SH-SY5Y (cell line): ENCODE measurements around the gene TEAD3.

Source experiments
- GATA2 ChIP-seq: IDR thresholded peaks from 2 replicates; pipeline ENCODE4 v1.6.1; 2011; ENCODE audit warnings: mild to moderate bottlenecking, low read depth, low read length
- GATA3 ChIP-seq: IDR thresholded peaks from 2 replicates; pipeline ENCODE4 v1.6.1; 2011; ENCODE audit warnings: low read depth, mild to moderate bottlenecking, low read length, moderate library complexity

The TEAD3 gene

DNA sequence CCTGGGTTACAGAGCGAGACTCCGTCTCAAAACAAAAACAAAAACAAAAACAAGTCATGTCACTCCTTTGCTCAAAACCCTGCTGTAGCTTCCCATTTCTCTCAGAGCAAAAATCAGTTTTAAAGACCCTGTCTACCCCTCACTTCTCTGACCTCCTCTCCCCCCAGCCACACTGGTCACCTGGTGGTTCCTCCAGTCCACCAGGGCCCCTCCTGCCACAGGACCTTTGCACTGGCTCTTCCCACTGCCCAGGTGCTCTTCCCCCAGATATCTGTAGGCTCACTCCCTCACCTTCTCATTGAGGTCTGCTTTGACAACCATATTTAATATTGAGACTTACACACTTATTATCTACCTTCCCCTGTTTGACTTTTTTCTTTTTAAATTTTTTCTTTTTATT is 4.9 kb upstream of the TEAD3 start:
- TF ChIP-seq GATA3 (no peak), GATA2 (no peak)

DNA sequence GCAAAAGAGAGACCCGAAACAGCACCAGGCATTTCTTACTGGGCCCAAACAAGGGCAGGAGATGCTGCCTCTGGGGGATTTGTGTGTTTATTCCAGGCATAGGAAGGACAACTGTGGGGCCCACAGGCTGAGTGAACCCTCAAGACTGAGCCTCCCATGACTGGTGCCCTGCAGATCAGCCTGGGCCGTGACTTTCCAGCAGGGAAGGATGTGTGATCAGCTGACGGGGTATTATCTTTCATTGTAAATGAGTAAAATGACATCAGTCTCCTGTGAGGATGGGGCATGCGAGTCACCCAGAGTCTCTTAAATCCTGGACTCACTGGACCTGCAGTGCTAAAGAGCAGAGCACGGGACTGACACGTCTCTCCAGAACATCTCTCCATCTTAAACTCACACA is 3.9 kb upstream of the TEAD3 start:
- TF ChIP-seq GATA2 (no peak), GATA3 (no peak)

DNA sequence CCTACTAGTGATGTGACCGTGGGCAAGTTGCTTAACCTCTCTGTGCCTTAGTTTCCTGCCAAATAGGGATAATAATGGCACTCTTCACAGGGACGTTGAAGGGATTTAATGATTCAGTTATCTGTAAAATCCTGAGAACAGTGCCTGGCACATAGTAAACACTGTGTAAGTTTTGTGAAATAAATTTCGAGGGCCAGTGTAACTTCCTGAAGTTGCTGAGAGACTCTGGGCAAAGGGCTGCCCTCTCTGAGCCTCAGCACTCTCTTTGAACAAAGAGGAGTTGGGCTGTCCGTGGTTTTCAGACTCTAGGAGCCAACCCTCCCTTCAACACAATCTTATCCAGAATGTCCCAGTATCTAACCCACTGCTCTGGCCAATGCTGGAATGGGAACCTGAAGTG is 2.5 kb upstream of the TEAD3 start:
- no peak for TF ChIP-seq GATA2
- TF ChIP-seq GATA3: no peak

DNA sequence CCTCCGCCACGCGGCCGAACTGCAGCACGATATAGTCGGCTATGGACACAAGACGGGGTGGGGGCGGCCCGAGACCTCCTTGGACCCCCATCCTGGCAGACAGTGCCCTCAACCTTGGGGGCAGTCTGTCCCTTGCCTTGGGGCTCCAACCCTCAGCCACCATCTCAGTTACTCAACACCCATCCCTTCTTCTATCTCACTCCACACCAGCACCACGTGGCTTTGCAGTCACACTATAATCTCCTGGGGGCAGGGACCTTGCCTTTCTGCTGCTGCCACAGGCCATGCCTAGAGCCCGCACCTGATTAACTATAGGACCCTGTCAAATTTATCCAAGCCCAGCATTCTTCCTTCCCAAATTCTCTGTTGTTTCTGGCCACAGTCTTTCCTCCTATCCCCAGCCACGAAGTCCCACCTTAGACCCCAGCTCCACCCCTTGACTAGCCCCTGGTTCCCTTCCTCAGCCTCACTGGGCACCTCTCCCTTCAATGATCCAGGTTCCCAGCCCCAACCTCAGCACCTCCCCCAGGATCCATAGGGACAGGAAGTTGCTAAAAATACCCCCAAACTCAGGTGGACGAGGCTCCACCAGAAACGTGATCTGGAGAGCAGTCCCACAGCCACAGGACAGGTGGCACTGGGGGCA is 1.7 kb upstream of the TEAD3 start:
- TF ChIP-seq GATA3: no peak
- TF ChIP-seq GATA2: no peak

DNA sequence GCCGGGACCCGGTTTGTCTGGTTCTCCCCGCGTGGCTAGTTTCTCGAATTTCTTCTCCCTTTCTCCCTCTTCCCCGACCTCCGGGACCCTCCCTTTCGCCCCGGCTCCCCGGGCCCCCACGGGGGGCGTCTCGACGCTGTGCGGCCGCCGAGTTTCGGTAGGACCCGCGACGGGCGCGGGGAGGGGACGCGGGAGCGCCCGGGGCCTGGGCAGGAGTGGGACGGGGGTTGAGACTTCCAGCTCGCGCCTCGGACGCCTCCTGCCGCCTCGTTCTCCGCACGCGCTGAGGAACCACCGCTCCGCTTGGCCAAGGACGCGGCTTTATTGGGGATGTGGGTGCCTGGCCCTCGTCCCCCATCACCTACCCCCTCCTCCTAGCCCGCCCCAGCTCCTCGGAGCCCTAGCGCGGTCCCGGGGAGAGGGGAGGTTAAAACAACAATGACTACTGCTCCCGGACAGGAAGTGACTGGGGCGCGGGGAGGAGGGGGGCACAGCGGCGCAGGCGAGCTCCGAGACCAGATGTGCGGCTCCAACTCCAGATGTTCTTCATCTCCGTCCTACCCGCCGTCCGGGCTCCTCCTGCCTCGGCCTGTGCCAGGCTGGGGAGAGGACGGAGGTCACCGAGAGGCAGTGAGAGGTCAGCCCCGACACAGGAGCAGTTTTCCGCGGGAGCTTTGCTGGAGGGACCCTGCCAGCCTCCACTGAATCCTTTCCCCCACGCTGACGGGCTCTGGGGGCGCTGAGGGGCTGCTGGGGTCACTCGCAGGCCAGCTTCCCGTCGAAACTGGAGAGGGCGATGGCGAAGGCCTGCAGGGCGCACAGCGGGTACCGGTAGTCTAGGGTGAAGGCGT is 917 bp upstream of the TEAD3 start:
- TF ChIP-seq GATA3 (no peak), GATA2 (no peak)

DNA sequence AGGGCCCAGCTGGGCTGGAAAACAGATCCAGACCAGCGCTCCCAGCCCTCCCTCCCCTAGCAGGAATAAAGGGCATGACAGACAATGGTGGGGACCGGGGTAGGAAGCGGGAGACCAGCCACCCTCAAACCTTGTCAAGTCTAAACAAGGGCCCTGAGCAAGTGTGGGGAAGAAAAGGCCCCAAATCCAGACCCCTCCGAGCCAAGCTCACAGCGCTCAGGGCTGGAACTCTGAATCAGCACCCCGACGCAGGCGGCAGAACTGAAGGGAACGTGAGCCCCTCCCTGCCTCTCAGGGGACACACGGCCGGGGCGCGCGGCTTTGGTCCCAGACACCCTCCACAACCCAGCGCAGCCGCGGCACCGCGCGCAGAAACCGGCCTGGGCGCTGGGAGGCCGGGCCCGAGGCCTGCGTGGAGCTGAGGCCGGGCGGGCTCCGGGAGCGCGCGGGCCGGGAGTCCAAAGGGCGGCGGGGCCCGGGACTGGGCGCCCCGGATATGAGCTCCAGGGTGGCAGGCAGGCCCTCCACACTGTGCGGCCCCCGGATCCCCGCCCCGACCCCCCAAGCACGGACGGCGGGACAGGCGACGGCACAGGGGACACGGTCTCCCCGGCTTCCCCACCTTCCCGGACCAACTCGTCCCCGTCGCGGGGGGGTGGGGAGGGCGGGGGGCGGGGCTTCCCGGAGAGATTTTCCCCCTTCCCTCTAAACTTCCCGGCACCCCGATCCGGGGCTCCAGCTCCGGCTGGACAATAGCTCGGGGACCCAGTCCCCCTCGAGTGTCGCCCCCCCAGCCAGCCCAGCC is 641 bp downstream of the TEAD3 start:
- TF ChIP-seq GATA2: no peak
- TF ChIP-seq GATA3: no peak

DNA sequence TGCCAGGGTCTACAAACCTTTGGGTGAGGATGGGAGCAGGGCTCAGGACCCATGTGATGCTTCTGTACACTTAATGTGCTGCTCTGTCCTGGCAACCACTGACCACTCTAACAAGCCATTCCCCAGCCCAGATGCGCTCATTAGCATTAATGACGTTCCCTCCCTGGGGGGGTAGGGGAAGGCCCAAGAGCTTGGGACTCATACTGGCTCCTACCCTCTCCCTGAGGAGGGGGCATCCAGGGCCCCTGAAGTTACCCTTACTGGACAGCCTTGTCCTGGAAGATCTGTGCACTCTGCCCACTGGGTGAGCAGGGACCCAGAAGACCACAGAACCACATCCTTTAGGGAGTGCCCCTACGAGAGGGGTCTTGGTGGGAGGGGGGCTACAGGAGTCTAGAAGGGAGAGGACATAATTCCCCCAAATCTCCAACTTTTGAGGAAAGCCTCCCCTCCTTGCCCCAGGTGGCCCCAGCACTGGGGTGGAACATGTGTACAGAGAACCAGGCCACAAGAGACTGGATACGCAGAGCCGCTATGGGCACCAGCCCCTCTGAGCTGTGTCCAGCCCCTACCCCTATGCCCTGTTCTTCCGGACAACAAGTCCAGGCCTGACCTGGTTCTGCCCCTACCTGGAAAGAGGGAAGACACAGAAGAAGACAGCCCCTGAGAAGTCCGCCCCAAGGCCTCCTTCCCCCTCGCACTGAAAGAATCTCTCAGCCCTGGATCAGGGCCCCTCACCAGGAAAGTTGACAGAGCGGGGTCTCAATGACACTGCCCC is 1.4 kb downstream of the TEAD3 start:
- TF ChIP-seq GATA3 (no peak), GATA2 (no peak)

DNA sequence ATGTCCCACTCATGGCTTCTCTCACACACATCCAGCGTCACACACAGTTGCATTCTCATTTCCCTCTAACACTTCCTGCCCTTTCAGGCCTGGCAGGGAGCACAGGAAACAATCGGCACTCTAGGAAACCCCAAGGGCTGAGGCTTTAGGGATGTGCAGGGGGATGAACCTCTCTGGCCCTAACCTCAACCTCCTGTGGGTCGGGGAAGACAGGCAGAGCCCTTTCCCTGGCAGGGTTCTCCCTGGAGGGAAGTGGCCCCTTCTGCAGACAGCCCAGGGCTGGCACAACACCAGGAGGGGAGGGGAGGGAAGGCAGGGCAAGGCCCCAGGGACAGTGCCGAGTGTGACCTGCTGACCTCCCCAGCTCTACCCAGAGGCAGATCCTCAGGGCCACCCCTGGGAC is 2.7 kb downstream of the TEAD3 start:
- no peak for TF ChIP-seq GATA2
- no peak for TF ChIP-seq GATA3

DNA sequence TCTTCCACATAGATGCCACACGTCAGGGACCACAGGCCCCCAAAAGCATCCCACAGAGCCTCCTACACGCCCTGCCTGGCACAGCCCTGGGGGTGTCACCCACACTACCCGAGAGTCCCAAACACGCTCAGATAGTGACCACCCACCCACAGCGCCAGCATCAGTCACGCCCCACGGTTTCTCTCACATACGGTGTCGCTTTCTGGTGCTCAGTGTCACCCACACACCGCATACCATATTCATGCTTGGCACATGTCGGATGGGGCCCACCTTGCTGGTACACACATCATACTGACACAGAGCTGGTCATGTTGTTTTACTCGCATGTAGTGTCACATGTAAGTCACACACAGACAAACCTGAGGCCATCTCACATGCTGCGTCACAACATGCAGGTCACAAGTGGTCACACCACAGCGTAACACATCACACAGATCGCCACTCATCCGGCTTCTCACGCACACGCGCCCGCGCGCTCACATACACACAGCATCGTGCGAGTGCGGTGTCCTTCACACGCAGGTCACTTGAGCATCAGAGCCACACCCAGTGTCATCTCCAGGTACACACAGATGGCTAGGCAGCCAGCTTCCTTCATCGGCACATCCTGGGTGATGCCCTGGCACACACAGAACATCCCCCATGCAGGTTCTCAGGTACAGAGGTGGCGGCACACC is 3.4 kb downstream of the TEAD3 start:
- TF ChIP-seq GATA2: no peak
- no peak for TF ChIP-seq GATA3

DNA sequence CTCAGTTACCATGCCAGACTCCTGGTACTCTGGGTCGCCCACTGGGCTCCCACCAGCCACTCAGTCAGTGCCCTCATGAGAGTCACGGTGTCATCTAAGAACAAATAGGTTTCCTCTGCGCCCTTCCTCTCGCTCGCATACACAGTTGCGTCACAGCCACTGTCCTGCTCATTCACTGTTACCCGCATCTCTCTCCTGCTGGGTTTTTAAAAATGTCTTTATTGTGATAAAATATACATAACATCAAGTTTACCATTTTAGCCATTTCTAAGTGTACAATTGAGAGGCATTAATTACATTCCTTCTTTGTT is 4.0 kb downstream of the TEAD3 start:
- no peak for TF ChIP-seq GATA2
- no peak for TF ChIP-seq GATA3

DNA sequence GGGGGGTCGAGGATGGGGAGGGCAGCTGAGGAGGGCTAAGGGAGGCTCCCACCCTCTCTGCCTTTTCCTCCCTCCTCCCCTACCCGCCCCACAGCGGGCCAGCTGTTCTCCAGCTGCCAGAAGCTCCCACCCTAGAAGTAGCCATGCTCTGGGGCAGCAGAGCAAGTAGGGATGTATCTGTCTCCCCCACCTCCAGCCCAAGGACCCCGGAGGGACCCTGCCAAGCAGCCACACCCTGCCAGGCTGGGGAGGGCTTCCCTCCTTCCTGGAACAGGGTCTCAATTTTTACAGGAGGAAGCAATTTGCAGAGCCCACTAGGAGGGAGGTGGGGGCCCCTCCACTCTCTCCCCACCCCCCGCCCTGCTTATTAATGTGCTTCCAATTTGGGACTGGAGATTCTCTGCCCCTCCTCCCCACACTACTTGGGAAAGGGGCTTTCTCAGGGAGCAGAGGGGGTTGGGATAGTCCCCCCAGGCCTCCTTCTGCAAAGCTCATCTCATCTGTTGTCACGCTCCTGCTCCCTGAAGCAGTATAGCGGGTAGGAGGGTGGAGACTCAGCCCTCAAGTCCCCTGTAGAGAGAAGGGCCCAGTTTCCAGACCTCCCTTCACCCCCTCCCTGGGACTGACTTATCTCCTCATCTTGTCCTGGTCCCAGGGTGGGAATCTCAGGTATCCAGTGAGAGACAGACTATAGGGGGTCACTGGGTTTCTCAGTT is 4.5 kb downstream of the TEAD3 start:
- peak; percentile 58 for TF ChIP-seq GATA2
- no peak for TF ChIP-seq GATA3

DNA sequence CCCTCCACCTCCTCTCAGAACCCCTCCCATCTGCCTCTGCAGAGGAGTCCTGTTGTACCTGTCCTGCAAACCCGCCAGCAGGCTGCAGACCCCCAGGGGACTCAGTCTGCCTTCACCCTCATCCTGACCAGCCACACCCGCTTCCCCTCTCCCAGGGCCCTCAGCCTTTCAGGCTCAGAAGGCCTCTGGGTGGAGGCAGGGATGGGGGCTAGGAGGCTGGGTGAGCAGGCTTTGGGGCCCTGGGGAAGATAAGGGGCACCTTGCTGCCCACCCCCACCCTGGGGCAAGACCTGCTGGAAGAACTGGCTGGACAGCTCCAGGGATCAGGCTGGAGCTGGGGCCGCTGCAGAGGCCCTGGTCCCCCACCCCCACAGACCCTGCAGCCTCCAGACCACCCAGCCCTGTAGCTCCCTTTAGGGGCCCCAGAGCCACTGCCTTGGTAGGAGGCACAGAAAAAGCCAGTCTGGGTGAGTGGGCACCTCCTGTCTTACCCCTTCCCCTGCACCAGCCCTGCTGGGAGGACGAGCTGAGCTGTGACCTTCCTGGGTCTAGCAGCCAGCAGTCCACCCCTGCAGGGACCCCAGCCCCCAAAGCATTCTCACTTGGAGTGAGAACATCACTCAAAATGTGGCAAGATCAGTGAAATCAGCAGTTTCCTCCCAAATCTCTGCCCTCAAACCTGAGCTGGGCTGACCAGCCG is 5.2 kb downstream of the TEAD3 start:
- TF ChIP-seq GATA2 (no peak), GATA3 (no peak)

DNA sequence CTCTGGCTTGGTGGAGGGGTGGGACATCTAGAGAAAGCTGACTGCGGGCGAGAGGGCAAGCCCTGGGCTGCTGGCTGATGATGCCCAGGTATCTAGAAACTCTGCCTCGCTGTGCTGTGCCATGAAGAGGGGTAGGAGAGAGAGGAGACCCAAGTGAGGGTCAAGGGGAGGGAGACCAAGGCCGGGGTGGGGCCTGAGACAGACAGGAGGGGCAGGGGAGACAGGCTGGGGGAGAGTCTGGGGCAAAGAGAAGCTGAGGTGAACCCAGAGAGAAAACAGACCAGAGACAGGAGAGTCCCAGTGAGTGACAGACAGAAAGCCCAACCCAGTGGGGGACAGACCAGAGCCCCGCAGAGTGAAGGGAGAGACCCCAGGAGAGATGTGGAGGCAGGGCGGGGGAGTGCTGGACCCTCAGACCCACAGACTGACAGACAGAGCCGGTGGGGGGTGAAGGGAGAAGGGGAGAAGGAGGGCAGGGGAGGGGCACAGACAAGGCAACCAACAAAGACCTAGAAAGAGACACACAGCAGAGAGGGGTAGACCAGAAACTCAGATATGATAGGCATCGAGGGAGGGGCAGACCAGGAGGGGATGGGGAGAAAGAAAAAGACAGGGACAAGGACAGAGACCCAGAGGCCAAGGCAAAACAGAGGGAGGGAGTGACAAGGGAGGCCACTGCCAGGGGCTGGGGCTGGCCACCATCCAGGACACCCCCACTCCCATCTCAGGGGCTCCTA is 5.9 kb downstream of the TEAD3 start:
- TF ChIP-seq GATA3 (no peak), GATA2 (no peak)
